Heart left ventricle (tissue), 16 donors: ENCODE measurements around the gene RUBCNL. TPM values are rescaled to one million over a fixed set of nuclear protein-coding genes. Genes with fewer than 3 reads are reported as not detected.

ENCODE experiments used
- ATAC-seq, 4 donors: fragments of 200-7000 bp; cut with Tn5 transposase; one replicate each; pipeline ENCODE4 v1.9.1; 2020 to 2022; ENCODE audit warnings: moderate library complexity in 4 of 4, mild to moderate bottlenecking in 3 of 4, moderate number of reproducible peaks in 1 of 4
- DNase-seq, 5 donors: peaks; one replicate each; pipeline ENCODE4 v3.0.0-alpha.2; 2020
- H3K27ac ChIP-seq, 12 donors: fragments of 200-600 bp; sonication (generic) in 4 of 12; one replicate each; pipeline versions ENCODE4 v1.5.0 to v1.8.0; 2016 to 2022; ENCODE audit warnings: mild to moderate bottlenecking in 2 of 12
- H3K27me3 ChIP-seq, 9 donors: fragments of 200-600 bp; sonication (generic) in 2 of 9; one replicate each; pipeline versions ENCODE4 v1.5.1 to v1.8.0; 2016 to 2022; ENCODE audit warnings: mild to moderate bottlenecking in 3 of 9
- H3K36me3 ChIP-seq, 9 donors: fragments of 200-600 bp; sonication (generic) in 2 of 9; one replicate each; pipeline versions ENCODE4 v1.5.0 to v1.8.0; 2018 to 2022; ENCODE audit warnings: mild to moderate bottlenecking in 2 of 9
- H3K4me1 ChIP-seq, 12 donors: fragments of 200-600 bp; sonication (generic) in 4 of 12; one replicate each; pipeline versions ENCODE4 v1.5.0 to v1.8.0; 2016 to 2022; ENCODE audit warnings: mild to moderate bottlenecking in 3 of 12
- H3K4me3 ChIP-seq, 12 donors: fragments of 200-600 bp; sonication (generic) in 4 of 12; one replicate each; pipeline versions ENCODE4 v1.5.0 to v1.8.0; 2017 to 2022; ENCODE audit warnings: mild to moderate bottlenecking in 9 of 12, moderate library complexity in 4 of 12
- H3K9me3 ChIP-seq, 12 donors: fragments of 200-600 bp; sonication (generic) in 4 of 12; one replicate each; pipeline versions ENCODE4 v1.5.0 to v1.8.0; 2016 to 2022; ENCODE audit warnings: mild to moderate bottlenecking in 1 of 12
- CTCF ChIP-seq, 12 donors: fragments of 200-600 bp; sonication (generic) in 4 of 12; IDR thresholded peaks; one replicate each; pipeline versions ENCODE4 v1.5.0 to v1.8.0; 2018 to 2022; ENCODE audit warnings: antibody characterized with exemption in 12 of 12, mild to moderate bottlenecking in 5 of 12
- POLR2A ChIP-seq, 2 donors: fragments of 450-650 bp; IDR thresholded peaks; one replicate each; pipeline ENCODE4 v1.6.1; 2017; ENCODE audit warnings: antibody characterized with exemption in 2 of 2, mild to moderate bottlenecking in 2 of 2, moderate library complexity in 2 of 2
- WGBS, 4 donors: extraction: QIAGEN DNeasy Blood & Tissue Kit in 2 of 4; methylation state at CpG; one replicate each; pipeline versions ENCODE4 v1.1.5 to v1.1.7; 2013 to 2018; 5-methylcytosine and 5-hydroxymethylcytosine counted together
- intact Hi-C, 10 donors: fragments of 100-400 bp; cut with DNase I; formaldehyde crosslinking; loops; one replicate each; pipeline versions ENCODE4 v1.11.1 to v1.14.2; 2022
- polyA plus RNA-seq, 2 donors: library from polyadenylated mRNA; stranded (reverse); fragments of 200-250 nt; gene quantifications; one replicate each; pipeline ENCODE4 v1.2.3, GENCODE V29; 2013
- total RNA-seq, 9 donors: library from RNA; depleted of rRNA in 2 of 9; stranded (reverse); fragments of >200 nt in 2 of 9; fragmentation: NEBNext Ultra II Directional in 3 of 9; extraction: Animal tissue kit (Norgen Biotek cat#: 25700) in 3 of 9; gene quantifications; one replicate each; pipeline versions ENCODE4 v1.1.0 to v1.2.4, GENCODE V29; 2016 to 2023
- donor health status: ischemic (EF 13 %, LVEDD 7.1; RV severe dilation, severe dysfunction).
- donor health status: healthy with polysubstance abuse.
- donor health status: DM: no; HTN: yes; CAD: no.
- donor health status: DM: no; HTN: no; CAD: no.
- donor health status: ischemic (EF 25% LVEDD 6.9; RV normal size, moderate dysfunction).
- donor health status: ischemic (EF 25% LVEDD 5.7; RV mildly dilated, moderate dysfunction).
- donor health status: healthy.
- donor health status: DM: yes; HTN: yes; CAD: no.
- donor health status: ischemic (EF 35%, LVEDD 5.7; RV mildly dilated, moderate dysfunction).
- donor health status: nonischemic (EF 11% LVEDD 7.7; RV severe dilation, severe dysfunction).
- donor health status: DM: yes; HTN: yes; CAD: no.
- donor health status: PGD.
- donor health status: ischemic (EF 29% LVEDD 5.4; RV normal size, mild dysfunction).
- donor health status: nonischemic (EF 23%, LVEDD 6.1; RV moderate dilation, normal function).

The RUBCNL gene
- total and polyA plus RNA-seq, 11 donors, result 0.25 to 5.9 (median 0.44) TPM; not detected in 1

- intact Hi-C loops, result no loop called here
- Histone ChIP-seq H3K27ac (peak overlapping the region in 1 of 12 donors; percentile 66), H3K4me1 (peaks cover 0 to 30% (median 0%) of the 10 kb centered on the region in 12 donors), H3K4me3 (no peak overlapping the region), H3K27me3 (no peaks in the 10 kb centered on the region), H3K9me3 (no peaks in the 10 kb centered on the region), H3K36me3 (peaks cover 0 to 4% (median 0%) of the 10 kb centered on the region in 9 donors)
- DNase-seq, result no peak
- no peak for TF ChIP-seq POLR2A (IDR thresholded peaks at IDR 0.05)
- no peak for TF ChIP-seq CTCF (IDR thresholded peaks at IDR 0.05)
- 63 to 76% (median 69%) methylated on average over 9 of the region's 9 CpGs for WGBS, 4 donors
- ATAC-seq, result peak in 2 of 4 donors; percentile 54
These were observed 32.6 kb downstream of the RUBCNL start for GRCh38 chr13:46354156-46355087.

- Histone ChIP-seq H3K27me3 (no peaks in the 10 kb centered on the region), H3K27ac (peak overlapping the region in 1 of 12 donors; percentile 74), H3K4me1 (peaks cover 0 to 30% (median 0%) of the 10 kb centered on the region in 12 donors), H3K4me3 (no peak overlapping the region), H3K9me3 (no peaks in the 10 kb centered on the region), H3K36me3 (peaks cover 0 to 4% (median 0%) of the 10 kb centered on the region in 9 donors)
- ATAC-seq (peak in 3 of 4 donors; percentile 24 to 72 (median 44)), DNase-seq (peak in 1 of 5 donors; percentile 31)
- TF ChIP-seq POLR2A (IDR thresholded peaks at IDR 0.05) (no peak), CTCF (IDR thresholded peaks at IDR 0.05) (no peak)
- intact Hi-C loops, result no loop called here
- WGBS, 4 donors, result 82 to 88% (median 83%) methylated on average over 8 of the region's 8 CpGs
These were observed 34.2 kb downstream of the RUBCNL start for GRCh38 chr13:46352805-46353204.

GRCh38 chr13:46350003-46350402 is 37.0 kb downstream of the RUBCNL start:
- Histone ChIP-seq H3K4me1 (peaks cover 0 to 20% (median 0%) of the 10 kb centered on the region in 12 donors), H3K27ac (no peak overlapping the region), H3K36me3 (peaks cover 0 to 4% (median 0%) of the 10 kb centered on the region in 9 donors), H3K27me3 (no peaks in the 10 kb centered on the region), H3K4me3 (no peak overlapping the region), H3K9me3 (no peaks in the 10 kb centered on the region)
- intact Hi-C loops, result no loop called here
- 85 to 94% (median 90%) methylated on average over 5 to 11 of the region's 11 CpGs for WGBS, 4 donors
- DNase-seq (no peak), ATAC-seq (no peak)
- TF ChIP-seq POLR2A (IDR thresholded peaks at IDR 0.05), result no peak
- TF ChIP-seq CTCF (IDR thresholded peaks at IDR 0.05), result no peak

GRCh38 chr13:46348961-46349360 is 38.1 kb downstream of the RUBCNL start:
- Histone ChIP-seq H3K27ac (no peak overlapping the region), H3K9me3 (no peaks in the 10 kb centered on the region), H3K36me3 (peaks cover 0 to 4% (median 0%) of the 10 kb centered on the region in 9 donors), H3K4me1 (peaks cover 0 to 9% (median 0%) of the 10 kb centered on the region in 12 donors), H3K27me3 (no peaks in the 10 kb centered on the region), H3K4me3 (no peak overlapping the region)
- intact Hi-C loops, result no loop called here
- ATAC-seq (no peak), DNase-seq (no peak)
- TF ChIP-seq CTCF (IDR thresholded peaks at IDR 0.05) (no peak), POLR2A (IDR thresholded peaks at IDR 0.05) (no peak)
- 72 to 88% (median 82%) methylated on average over 1 of the region's 1 CpG for WGBS, 4 donors
